ENCODE data around the gene ENTPD6.

ENTPD6 gene

DNA sequence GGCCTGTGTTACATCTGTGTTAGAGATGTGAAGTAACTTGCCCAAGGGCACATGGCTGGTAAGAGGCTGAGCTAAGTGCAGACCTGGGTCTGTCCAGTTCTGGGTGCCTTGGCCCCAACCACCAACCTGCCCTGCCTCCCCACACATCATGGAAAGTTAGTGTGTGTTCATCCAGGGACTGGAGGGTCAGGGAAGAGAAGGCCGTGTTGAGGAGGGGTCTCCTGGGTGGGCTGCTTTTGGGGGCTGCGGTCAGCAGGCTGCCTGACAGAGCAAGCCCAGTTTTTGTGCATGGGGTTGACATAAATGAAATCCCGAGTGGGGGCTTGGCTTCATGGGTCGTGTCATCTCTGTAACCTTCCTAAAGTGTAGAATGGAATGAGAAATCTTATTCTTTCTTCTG lies 63.3 kb downstream of the ENTPD6 start:
- no peak for DNase-seq

DNA sequence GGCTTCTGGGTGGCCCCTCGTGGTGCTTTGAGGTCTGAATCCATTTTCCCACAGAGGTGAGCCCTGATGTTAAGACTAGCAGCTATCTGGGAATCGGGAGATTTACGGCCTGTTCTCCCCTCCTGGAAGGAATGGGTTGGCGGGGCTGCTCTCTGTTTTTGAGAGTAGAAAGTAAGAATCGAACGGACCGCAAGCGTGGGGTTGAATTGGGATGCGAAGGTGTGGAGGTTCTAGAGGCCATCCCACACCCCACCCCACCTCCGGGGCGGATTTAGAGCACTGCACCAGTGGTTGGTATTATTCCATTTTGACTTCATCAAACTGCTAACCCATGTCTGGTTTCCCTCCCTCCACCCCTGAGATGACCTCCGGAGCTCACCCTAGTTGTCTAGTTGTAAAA lies 63.8 kb downstream of the ENTPD6 start:
- DNase-seq, result no peak

DNA sequence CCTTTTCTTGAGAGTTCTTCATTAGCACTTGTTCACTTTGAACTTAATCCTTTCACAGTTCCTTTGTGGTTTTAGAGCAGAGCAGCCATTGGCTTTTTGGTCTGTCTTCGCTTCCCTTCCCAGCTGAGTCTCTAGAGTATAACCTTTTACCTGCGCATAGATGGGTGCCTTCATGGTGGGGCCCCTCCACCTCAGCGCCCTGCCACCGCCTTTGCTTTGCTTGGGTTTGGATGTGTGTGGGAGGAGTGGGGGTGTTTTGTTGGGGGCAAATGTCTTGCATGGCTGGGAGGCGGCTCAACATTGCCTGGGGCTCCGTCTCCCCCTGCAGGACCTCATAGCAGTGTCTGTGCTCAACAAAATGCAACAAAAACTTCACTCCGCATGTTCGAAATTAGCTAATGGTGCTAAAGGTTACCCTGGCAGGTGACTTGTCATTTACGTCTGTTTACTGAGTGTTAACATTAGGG lies 64.3 kb downstream of the ENTPD6 start:
- peak in 1 of 2 donors; percentile 17 for DNase-seq

- peak in 1 of 2 donors; percentile 25 for DNase-seq
Measured at GRCh38 chr20:25260770-25261437, 65.4 kb downstream of the ENTPD6 start.

GRCh38 chr20:25269057-25269832 lies 73.7 kb downstream of the ENTPD6 start:
- DNase-seq, result no peak

DNA sequence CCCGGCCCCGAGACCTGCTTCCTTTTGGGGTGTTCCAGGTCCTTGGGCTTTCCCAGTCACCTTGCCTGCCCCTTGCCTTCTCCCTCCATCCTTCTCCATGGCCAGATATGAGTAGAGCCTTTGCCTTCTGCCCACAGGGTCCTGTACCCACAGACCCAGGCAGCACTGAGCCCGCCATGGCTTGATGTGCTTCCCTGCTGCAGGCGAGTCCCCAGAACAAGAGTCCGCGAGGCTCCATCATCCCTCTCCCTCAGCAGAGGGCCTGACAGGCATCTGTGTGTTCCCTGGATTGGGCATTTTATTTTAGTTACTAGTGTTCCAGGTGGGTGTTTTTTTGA lies 74.3 kb downstream of the ENTPD6 start:
- no peak for DNase-seq

- DNase-seq, result no peak
Measured at GRCh38 chr20:25270829-25271251, 75.3 kb downstream of the ENTPD6 start.

DNA sequence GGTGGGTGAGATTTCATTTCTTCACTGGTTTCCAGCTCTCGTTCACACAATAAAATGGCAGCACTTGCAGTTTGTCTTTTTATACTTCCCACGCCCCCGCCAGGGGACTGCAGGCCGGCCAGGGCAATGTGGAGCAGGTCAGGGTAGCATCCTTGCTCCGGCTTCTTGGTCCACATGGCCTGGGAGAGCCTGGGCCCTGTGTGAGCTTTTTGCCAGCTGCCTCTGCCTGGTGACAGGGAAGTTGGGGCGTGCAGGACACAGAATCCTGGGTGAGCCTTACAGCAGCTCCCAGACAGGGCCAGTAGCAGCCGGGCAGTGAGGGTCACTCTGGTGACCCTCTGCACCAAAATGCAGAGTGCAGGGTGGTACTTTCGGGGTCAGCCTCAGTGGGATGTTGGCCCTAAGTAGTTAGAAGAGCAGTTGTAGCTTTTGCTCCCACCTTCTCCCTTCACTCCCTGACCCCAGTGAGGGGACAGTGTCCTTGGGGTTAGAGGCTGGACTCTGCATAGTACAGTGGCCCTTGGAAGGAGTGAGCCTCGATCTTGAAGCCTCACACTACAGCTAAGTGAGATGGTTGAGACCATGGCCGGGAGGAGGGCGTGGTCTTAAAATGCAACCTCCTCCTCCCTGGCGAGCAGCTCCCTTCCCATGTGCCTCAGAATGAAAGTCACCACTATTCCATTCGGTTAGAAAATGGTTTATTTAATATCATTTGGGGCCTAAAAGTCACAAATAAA lies 76.1 kb downstream of the ENTPD6 start:
- no peak for DNase-seq

GRCh38 chr20:25272223-25273000 lies 76.9 kb downstream of the ENTPD6 start:
- DNase-seq, result no peak

DNA sequence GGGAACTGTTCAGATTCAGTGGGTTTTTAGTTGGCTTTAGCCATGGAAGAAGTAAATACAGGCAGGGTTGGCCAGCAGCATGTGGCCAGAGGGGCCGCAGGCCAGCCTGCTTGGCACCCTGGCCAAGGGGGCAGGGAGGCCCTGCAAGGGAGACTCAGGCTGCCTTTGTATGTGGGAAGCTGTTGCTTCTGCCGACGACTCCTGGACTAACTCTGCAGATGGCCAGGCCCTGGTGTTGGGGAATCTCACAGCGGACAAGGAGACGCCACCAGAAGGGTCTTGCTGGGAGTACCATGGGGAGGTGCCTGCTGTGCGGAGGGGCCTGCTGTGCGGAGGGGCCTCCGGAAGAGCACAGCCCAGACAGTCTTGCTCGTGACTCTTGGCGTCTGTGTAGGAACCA lies 77.5 kb downstream of the ENTPD6 start:
- no peak for DNase-seq

- no peak for DNase-seq
Measured at GRCh38 chr20:25273541-25274358, 78.2 kb downstream of the ENTPD6 start.

- no peak for DNase-seq
Measured at GRCh38 chr20:25274481-25274880, 79.0 kb downstream of the ENTPD6 start.

GRCh38 chr20:25274891-25275812 lies 79.6 kb downstream of the ENTPD6 start:
- no peak for DNase-seq

- no peak for DNase-seq
Measured at GRCh38 chr20:25275813-25276532, 80.5 kb downstream of the ENTPD6 start.
